H7 (cell line): ENCODE measurements around the gene RAP1GDS1. TPM values are rescaled to one million over a fixed set of nuclear protein-coding genes. Genes with fewer than 3 reads are reported as not detected.
"Not testable (repeated sequence)": the region's sequence is repeated elsewhere in the genome, so short reads cannot be mapped to it uniquely, and the experiment has no call there.

ENCODE experiments used
- DNase-seq: peaks from one replicate; pipeline ENCODE4 v3.0.0; 2012
- H3K27me3 ChIP-seq: 2 replicates; pipeline ENCODE4 v1.6.0; 2011; ENCODE audit warnings: mild to moderate bottlenecking, low read length; ENCODE audit not compliant: control insufficient read depth, insufficient read depth
- H3K36me3 ChIP-seq: replicated peaks from 2 replicates; pipeline ENCODE4 v1.5.1; 2011; ENCODE audit warnings: low read length; ENCODE audit not compliant: control insufficient read depth, insufficient read depth
- H3K4me3 ChIP-seq: 2 replicates; pipeline ENCODE4 v1.5.1; 2011; ENCODE audit warnings: low read depth, mild to moderate bottlenecking, control low read depth, low read length, moderate library complexity; ENCODE audit not compliant: insufficient read depth
- total RNA-seq: library from RNA; depleted of rRNA; stranded (reverse); fragments of >200 nt; shearing (Covaris generic); gene quantifications from 2 replicates; pipeline ENCODE4 v1.2.3, GENCODE V29; 2014

RAP1GDS1 gene
- total RNA-seq, 1 experiment from 2014 or later: 37.2 TPM

GRCh38 chr4:98406819-98407218 is 145.6 kb downstream of the RAP1GDS1 start:
- H3K36me3 ChIP-seq: no peaks in the 10 kb centered on the region
- H3K4me3 ChIP-seq: no peak overlapping the region
- H3K27me3 ChIP-seq: no peaks in the 10 kb centered on the region
- no peak for DNase-seq

DNA sequence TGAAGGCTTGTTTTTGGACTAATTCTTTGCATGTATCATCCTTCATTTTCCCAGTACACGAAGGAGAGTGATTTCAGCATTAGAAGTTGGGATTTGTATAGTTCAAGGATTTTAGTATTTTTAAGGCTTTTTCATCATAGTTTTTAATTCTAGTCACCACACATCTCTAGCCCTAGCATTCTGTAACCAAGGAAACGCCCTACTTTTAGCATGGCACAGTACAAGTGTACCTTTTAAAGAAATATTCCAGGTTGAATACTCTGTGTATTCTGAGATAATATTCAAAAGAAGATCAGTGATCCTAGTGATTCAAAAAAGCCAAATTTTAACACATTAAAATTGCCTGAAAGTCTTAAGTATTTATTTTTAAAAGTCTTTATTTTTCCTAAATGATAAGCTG is 150.5 kb downstream of the RAP1GDS1 start:
- H3K4me3 ChIP-seq: no peak overlapping the region
- no peak for DNase-seq
- H3K36me3 ChIP-seq: no peaks in the 10 kb centered on the region
- no peaks in the 10 kb centered on the region for H3K27me3 ChIP-seq

DNA sequence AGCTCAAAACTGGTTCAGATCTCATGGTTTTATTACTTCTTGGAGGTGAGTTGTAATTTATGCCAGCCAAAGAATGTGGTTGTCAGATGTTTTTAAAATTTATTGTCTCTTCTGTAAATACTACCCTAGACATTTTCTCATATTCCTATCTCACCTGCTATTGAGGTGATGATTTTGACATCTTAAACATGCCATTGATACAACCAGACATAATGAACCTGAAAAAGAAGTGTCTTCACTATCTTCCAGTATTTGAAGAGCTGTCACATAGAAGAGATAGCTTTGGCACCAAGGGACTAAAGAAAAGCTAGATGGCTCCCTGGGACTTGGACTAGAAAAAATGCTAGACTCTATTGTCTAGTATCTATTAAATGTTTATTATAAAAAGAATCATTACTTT is 155.7 kb downstream of the RAP1GDS1 start:
- no peak overlapping the region for H3K4me3 ChIP-seq
- no peak for DNase-seq
- H3K36me3 ChIP-seq: no peaks in the 10 kb centered on the region
- H3K27me3 ChIP-seq: no peaks in the 10 kb centered on the region

GRCh38 chr4:98420151-98420550 is 159.0 kb downstream of the RAP1GDS1 start:
- DNase-seq, H3K36me3 ChIP-seq, H3K4me3 ChIP-seq, H3K27me3 ChIP-seq: not testable (repeated sequence)

GRCh38 chr4:98421111-98421510 is 159.9 kb downstream of the RAP1GDS1 start:
- Histone ChIP-seq H3K27me3 (no peaks in the 10 kb centered on the region), H3K36me3 (no peaks in the 10 kb centered on the region; the same call in 1 of the 2 replicates), H3K4me3 (no peak overlapping the region)
- DNase-seq: no peak

GRCh38 chr4:98423009-98423408 is 161.8 kb downstream of the RAP1GDS1 start:
- no peaks in the 10 kb centered on the region for H3K27me3 ChIP-seq
- no peaks in the 10 kb centered on the region; the same call in 1 of the 2 replicates for H3K36me3 ChIP-seq
- no peak for DNase-seq
- H3K4me3 ChIP-seq: no peak overlapping the region

DNA sequence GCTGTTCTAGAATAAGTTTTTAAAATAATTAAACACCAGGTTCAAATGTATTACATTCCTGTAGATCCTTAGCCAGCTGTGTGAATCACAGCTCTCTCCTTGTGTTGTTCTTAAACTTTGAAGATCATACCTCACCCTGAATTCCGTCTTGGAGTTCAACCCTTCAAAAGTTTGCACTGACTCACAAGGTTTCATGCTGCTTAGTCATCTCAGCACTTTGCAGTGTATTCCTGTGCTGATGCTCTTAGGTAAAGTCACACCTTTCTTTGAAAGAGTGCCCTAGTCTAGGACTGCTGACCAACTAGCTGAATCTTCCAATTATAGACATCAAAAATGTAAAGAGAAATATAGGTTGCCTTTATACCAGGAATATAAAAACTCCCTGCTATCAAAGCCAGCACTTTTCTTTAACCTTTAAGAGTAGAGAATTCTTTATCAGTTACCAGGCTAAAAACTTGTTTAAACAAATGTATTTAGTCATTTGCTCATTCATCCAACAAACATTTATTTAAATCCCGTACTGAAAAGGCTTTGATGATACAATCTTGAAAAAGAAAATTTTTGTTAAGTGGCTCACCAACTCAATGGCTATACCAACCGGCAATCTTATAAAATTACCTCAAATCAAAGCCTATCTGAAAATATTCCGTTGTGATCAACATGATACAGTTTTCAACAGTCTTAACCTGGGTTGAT is 169.7 kb downstream of the RAP1GDS1 start:
- no peak for DNase-seq

GRCh38 chr4:98433691-98434090 is 172.5 kb downstream of the RAP1GDS1 start:
- Histone ChIP-seq H3K4me3 (no peak overlapping the region), H3K36me3 (no peaks in the 10 kb centered on the region; the same call in 1 of the 2 replicates), H3K27me3 (no peaks in the 10 kb centered on the region)
- no peak for DNase-seq

More for the DNA sequence above, 169.7 kb downstream of the RAP1GDS1 start:
- Histone ChIP-seq H3K27me3 (no peaks in the 10 kb centered on the region), H3K4me3 (no peak overlapping the region), H3K36me3 (no peaks in the 10 kb centered on the region; the same call in 1 of the 2 replicates)

GRCh38 chr4:98434816-98435215 is 173.6 kb downstream of the RAP1GDS1 start:
- H3K27me3 ChIP-seq: no peaks in the 10 kb centered on the region

DNA sequence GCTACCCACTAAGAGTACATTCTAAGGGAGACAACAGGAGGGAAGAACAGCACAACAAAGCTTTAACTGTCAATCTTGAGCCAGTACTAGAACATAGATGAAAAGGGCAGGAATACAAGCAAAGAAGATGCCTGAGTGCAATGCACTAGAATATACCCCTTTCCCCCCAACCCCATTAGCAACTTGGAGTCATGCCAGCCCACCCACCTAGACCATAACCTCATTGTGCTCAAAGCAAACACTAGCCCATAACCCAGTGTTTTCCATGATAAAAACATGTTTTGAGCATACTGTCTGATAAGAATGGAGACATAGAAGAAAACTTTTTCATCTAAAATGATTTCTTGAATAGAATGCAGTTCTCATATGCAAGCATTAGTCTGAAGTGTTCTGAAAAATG is 183.2 kb downstream of the RAP1GDS1 start:
- no peak for DNase-seq
- Histone ChIP-seq H3K4me3 (no peak overlapping the region), H3K36me3 (no peaks in the 10 kb centered on the region), H3K27me3 (no peaks in the 10 kb centered on the region)

More at GRCh38 chr4:98434816-98435215, 173.6 kb downstream of the RAP1GDS1 start:
- H3K4me3 ChIP-seq: no peak overlapping the region
- DNase-seq: no peak
- no peaks in the 10 kb centered on the region; the same call in 1 of the 2 replicates for H3K36me3 ChIP-seq

GRCh38 chr4:98446499-98447375 is 185.6 kb downstream of the RAP1GDS1 start:
- Histone ChIP-seq H3K27me3 (no peaks in the 10 kb centered on the region), H3K4me3 (no peak overlapping the region), H3K36me3 (no peaks in the 10 kb centered on the region)
- DNase-seq: no peak

GRCh38 chr4:98447648-98448047 is 186.5 kb downstream of the RAP1GDS1 start:
- no peak overlapping the region for H3K4me3 ChIP-seq
- peak; percentile 32 for DNase-seq
- no peaks in the 10 kb centered on the region for H3K36me3 ChIP-seq
- no peaks in the 10 kb centered on the region for H3K27me3 ChIP-seq

- no peak overlapping the region for H3K4me3 ChIP-seq
- no peaks in the 10 kb centered on the region for H3K36me3 ChIP-seq
- DNase-seq: no peak
- H3K27me3 ChIP-seq: no peaks in the 10 kb centered on the region
Observed at GRCh38 chr4:98448908-98449307, 187.7 kb downstream of the RAP1GDS1 start.

DNA sequence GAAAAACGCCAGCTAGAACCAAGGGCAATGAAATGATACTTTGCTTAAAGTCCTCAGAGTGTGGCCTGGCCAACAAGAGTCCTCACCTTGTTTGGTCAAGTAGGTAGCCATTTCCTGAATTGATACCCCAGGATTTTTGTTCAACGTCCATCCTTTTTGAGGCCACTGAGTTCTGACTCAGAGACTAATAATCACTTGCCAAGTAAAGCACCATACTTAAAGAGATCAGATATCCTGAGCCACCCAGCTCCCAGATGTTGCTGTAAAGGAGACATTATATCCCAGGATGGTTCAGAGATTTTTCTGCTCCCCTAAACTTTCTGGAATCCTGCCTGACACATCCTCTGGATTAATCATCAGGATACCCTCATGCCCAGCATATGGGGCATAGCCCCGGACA is 190.9 kb downstream of the RAP1GDS1 start:
- no peak overlapping the region for H3K4me3 ChIP-seq
- no peaks in the 10 kb centered on the region for H3K27me3 ChIP-seq
- DNase-seq: no peak
- H3K36me3 ChIP-seq: no peaks in the 10 kb centered on the region

- not testable (repeated sequence) for H3K36me3 ChIP-seq, H3K4me3 ChIP-seq, H3K27me3 ChIP-seq, DNase-seq
Observed at GRCh38 chr4:98457422-98457821, 196.2 kb downstream of the RAP1GDS1 start.
